Measurements from ENCODE around the gene HCFC2.

HCFC2 gene

DNA sequence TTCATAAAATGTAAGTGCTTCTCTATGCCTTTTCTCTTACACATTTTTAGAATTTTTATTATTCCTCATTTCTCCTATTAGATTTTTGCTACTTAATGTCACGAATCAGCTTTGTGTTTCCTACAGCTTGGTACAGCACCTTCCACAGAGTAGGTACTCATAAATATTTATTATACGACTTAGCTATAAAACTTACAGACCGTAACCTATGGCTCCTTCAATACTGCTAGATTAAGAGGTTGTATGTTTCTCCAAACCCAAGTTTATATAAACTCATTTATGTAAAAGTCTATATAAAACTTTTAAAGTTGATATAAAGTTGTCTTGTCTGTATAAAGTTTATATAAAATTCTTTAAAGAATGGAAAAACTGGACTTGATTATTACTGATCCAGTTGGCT lies 62.2 kb downstream of the HCFC2 start:
- no peak for DNase-seq

DNA sequence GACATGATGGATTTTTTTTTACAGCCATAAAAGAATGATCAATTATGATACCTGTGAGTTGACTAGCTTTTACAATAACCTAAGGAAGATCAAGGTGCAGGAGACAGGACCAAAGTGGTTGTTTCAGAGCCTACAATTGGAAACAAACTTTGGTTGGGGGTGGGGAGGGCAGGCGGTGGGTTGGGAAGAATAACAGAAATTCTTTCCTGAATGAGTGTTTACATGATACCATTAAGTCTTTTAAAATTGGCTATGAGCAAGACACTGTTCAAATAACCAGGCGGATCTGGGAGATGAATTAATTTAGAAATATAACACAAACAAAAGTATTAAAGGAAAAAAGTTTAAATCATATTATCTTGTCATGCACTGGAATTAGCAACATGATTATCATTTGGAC lies 66.4 kb downstream of the HCFC2 start:
- DNase-seq = no peak

DNA sequence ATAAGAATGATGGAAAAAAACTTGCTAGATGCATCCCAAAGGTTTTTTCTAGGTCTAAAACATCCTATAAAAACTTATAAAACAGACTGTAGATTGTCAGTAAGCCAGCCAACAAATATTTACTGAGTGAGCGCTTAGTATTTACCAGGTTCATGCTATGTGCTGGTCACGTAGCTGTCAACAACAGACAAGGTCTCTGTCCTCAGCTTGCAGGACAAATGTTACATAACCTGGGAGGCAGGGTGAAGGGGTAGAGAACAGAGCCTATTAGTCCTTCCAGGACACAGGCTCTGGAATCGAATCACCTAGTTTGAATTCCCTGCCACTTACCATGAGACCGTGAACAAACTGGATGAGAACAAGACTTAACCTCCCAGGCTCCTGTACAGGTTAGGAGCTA lies 67.3 kb downstream of the HCFC2 start:
- DNase-seq = no peak

DNA sequence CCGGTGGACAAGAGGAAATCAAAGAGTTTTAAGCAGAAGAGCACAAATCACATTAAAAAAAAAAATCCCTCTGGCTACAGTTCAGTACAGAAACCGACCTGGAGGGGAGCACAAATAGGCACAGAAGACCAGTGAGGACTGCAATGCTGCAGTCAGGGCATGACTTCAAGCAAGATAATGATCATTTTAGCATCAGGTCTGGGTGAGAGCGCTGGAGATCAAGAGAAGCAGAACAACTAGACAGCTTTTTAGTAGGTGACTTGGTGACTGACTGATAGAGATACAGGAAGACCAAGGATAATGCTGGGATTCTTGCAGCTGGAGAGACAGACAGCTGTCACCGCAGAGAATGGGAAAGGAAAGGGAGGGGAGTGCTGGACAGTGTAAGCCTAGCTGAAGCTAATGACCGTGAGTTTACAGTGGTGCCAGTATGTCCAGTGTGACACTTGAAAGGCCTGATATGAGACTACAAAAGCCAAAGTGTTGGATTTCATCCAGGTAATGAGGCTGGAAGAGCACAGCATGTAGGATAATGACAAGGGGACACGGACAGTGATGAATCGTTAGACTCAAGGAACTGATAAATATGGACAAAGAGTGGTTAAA lies 68.1 kb downstream of the HCFC2 start:
- DNase-seq = peak; percentile 69

DNA sequence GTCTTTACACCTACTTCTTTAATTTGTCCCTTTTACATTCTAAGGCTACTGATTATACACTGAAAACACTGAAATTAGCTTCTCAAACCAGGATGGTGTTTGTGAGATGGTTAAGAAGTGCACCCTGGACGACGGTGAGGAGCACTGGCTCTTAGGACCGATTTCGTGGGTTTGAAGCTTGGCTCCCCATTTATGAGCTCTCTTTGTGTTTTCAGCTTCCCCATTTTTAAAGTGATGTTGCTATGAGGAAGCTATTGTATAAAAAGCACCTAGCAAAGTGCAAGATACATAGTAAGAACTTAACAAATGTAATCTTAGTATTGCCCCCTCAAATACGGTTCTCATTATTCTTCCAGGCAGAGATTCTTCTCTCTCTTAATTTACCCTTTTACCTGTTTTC lies 69.0 kb downstream of the HCFC2 start:
- DNase-seq = no peak

DNA sequence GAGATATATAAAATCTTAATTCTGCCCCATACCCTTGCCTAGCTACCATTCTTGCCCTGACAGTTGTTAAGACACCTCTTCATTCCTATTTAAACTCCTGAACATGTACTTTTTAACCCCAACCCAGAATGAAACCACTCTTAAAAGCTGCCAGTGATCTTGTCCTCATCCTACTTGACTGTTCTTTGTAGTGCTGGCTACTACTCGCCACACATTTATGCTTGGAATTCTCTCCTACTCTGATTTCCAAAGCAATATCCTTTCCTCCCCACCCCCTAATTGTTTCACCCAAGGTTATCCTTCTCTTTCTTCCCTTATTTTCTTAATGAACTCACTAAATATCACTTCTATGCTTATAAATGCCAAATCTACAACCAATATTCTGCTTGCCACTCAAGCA lies 69.5 kb downstream of the HCFC2 start:
- DNase-seq = no peak

DNA sequence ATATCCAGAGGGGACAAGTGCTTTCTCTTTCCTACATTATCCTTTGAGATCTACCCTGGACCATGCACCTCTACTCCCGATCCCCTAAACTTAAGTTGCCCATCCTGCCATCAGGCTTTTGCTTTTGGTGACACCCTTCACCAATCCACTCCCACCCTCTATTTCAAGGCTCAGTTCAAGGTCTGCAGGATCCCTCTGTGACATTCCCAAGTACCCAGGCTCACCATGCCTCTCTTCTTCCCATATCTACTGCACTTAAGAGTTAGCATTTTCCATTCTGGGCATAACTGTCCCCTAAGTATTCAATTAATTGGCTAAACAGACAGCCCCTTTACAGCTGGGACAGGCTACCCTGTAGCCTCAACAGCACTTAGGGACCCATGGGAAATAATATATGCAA lies 70.6 kb downstream of the HCFC2 start:
- no peak for DNase-seq

DNA sequence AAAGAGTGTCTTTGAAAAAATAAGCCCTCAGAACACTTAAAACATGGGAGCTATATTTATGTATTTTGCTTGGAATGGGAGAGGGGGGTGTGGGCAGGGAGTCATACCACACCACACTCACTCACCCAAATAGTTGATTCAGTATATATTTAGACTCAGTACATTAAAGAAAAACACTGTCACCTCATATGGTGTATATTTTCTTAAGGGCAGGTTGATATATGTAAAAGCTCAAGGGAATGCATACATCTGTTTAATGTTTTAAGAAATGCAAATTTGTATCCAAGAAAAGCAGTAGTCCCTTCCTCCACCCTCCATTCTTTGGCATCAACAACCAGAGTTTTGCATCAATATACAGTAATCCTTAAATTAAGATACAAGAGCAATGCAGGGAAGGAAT lies 72.2 kb downstream of the HCFC2 start:
- peak; percentile 48 for DNase-seq

DNA sequence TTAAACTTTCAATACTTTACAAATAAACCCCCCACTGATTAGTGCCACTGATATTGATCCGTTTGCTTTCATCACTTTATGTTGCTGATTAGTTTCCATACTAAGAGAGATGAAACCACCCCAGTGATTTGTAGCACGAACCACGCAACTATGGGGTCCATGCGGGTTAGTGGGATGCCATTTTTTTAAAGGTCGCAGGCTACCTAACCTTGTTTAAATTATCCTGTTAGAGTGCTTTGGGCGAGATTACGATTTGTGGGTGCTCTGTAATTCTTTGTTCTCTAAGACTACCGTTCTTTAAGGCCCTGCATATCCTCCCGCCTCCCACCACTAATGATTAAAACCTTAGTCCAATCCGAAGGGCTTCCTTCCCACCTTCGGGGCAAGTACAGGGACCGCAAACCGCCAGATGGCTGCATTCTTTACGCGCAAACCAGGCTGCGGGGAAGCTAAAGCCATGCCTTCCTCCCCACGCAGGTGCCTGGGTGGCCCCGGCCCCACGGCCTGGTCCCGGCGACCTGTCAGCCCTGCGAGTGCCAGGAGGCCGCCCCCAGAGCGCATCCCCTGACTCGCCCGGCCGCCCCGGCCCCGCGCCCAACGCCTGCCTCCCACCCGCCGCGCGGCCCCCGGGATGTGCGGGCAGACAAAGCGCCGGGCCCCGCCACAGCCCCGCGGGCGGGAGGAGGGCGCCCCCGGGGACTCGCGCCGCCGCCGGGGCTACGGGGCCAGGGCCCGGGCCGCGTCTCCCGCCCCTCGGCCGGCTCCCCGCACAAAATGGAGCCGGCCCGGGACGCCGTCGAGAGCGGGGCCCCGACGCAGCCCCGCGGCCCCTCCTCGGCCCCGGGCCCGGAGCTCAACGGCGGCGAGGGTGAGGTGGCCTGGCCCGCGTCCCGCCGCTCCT lies 72.9 kb downstream of the HCFC2 start:
- peak; percentile 81 for DNase-seq

DNA sequence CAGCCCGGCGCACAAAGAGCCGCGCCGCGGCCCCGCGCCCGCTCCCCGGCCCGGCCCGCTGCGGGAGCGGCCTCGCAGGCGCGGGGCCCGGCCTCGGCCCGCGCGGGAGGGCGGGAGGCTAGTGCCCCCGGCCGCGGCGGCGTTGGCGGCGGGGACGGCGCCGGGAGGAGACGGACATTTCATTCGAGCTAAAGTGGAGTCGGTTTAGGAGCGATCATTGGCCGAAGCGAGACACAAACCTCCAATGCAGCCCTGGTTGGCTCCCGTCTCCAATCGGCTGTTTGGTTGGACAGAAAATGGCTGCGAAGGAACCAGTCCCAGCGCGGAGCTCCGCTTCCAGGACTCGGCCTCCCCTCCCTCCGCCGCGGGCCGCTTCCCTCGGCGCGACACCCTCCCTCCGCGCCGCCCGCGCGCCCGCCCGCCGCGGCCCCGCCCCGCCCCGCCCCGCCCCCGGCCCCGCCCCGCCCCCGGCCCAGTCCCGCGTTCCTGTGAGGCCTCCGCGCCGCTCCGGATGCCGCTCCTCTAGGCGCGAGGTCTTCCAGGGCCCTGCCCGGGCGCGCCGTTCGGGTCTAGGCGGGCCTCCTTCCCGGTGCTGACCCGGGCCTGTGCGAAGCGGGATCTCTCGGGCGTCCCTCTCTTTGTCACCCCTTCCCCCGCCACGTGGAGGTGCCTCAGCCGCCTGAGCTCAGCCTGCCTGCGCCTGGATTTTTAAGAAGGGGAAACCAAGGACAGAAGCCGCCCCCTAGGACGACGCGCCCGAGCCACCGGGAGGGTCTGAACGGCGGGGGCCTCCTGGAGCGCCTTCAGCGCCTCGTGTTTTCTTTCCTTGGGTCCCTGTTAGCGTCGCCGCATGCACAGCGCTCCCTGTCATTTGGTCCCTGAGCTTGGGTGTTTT lies 73.8 kb downstream of the HCFC2 start, which contains the start of gene NFYB:
TSS of gene NFYB (minus strand) at position 309 of the 895 bp plus-strand sequence. CDS start 2,757 bp downstream, outside the sequence.
- peak; percentile 99 for DNase-seq

DNA sequence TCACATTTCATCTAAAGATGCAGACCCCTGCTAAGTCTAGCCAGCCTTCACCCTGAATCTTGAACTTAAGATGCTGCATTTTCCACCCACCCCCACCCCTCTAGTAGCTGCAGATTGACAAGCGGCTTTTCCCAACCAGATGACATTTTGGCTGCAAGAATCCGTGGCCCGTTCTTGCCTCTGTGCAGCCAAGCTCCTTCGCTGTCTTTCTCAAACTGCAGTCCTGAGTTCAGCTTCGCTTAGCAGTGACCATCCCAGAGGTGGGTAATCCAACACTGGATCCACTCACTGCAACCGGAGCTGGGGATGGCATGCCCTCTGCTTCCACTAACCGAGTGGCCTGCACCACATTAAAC lies 74.4 kb downstream of the HCFC2 start:
- DNase-seq = peak; percentile 43

DNA sequence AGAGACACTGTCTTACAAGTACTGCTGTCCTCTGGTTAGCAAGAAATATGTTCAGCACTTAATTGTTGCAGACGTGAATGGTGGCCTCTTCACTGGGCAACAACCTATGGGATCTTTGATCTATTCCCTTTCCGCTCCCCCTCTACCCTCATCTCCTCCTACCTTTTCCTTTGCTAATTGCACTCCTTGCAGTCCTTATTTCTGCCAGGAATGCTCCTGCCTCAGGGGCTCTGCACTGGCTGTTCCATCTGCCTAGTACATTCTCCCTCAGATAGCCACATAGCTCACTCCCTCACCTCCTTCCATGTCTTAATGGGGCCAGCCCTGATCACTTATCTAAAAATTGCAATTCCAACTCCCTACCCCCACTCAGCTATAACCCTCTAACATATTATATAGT lies 78.2 kb downstream of the HCFC2 start:
- DNase-seq = no peak

DNA sequence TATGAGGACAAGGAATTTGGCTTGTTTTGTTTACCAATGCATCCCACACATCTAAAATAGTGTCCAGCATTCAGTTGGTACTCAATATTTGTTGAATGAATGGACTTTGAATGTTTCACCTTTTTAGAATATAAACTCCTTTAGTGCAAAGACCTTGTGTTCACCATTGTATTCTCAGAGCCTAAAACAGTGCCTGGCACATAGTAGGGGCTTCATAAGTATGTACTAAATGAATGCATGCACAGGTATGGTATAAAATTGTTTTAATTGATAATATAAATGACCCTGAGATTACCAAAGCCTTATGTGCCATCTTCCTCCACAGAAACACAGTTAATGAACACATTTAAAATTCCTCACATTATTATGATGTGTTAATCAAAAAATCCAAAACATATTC lies 78.7 kb downstream of the HCFC2 start:
- DNase-seq = no peak

DNA sequence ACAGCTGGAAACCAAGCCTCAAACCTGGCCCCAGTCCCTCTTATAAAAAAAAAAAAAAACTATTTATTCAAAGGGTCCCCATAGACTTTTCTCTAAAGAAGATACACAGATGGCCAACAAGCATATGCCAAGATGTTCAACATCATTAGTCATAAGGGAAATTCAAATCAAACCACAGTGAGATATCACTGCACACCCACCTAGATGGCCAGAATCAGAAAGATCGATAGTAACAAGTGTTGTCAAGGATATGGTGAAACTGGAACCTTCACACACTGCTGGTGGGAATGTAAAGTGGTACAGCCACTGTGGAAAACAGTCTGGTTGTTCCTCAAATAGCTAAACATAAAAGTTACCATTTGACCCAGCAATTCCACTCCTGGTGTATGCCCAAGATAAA lies 79.6 kb downstream of the HCFC2 start:
- DNase-seq = no peak

DNA sequence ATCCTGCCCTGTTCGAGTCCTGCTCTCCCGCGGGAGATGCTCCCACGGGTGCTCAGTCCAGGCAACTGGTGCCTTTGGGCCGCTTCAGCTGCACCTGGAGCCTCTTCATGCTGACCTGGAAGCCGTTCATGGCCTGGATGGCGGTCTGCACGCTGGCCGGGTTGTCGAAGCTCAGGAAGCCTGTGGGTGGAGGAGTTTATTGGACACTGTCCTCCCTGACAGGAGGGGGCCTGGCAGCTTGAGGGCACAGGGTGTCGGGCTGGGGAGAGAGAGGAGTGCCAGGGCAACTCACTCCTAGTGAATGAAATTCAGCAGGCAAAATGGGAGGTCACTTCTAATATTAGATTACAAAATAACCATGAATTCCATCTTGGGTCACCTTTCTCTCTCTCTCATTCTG lies 83.0 kb downstream of the HCFC2 start:
- no peak for DNase-seq

DNA sequence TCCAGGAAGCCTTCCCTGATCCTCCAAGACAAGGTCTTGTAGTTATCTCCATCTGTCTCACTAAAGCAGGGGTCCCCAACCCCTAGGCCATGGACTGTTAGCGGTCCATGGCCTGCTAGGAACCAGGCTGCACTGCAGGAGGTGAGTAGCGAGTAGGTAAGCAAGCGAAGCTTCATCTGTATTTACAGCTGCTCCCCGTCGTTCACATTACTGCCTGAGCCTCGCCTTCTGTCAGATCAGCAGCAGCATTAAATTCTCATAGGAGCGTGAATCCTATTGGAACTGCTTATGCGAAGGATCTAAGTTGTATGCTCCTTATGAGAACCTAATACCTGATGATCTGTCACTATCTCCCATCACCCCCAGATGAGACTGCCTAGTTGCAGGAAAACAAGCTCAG lies 86.1 kb downstream of the HCFC2 start:
- DNase-seq = peak; percentile 87

DNA sequence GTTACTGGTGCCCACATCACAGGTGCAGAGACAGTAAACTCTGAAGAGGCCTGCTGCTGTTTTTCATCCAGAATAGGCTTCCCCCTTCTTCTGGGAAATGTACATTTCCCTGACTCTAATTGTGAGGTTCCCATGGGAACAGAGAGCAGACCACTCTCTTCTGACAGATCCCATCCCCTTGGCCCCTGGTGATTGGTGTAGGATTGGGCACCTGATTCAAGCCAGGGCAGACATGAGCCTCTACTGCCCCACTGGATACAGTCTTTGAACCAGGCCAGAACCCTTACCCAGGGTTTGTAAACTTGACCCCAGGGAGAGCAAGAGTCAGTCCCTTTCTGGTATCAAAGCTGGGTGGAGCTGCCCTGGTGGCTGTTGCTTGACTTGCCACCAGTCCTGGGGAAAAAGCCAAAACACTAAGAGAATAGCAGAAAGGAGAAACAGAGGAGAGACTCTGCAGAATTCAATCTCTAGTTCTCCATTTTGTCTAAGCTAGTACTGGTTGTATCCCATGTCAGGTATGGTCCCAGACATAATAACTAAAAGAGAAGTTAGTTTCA lies 88.4 kb downstream of the HCFC2 start:
- DNase-seq = peak; percentile 31

DNA sequence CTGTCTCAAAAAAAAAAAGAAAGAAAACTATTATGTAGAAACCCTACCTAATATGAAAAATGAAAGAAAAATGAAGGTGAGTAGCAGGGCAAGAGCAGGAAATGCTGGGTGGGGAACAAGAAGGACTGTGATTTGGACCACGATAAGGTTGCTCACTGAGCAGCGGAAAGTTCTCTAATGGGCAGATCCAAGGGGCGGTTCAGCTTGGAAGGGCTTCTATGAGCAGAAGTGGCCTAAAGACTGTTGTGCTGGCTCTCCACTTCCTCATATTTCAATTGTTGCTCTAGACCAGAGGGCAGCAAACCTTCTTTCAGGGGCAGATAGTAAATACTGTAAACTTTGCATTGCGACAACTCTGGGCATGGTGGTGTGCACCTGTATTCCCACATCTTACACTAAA lies 90.0 kb downstream of the HCFC2 start:
- DNase-seq = no peak

DNA sequence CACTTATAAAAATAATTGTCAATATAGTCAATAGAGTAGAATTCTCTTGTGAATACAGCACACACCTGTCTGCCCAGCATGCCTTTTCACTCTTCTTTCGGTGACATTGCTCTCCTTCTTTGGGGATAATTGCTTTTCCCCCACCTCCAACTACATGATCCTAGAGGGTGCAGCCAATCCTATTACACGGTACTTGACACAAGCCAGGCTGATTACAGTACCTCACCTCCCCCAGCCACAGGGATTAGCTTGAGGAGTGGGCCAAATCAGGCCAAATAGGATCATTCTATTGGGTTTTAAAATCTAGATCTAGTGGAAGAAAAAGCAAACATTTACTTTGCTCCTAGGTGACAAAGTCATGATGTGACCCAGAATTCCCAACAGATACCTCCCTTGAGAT lies 90.5 kb downstream of the HCFC2 start:
- DNase-seq = peak; percentile 98

All from NCI-H69 (cell line).